ENCODE measurements around the gene PLVAP. TPM values are rescaled to one million over a fixed set of nuclear protein-coding genes. Genes with fewer than 3 reads are reported as not detected.
A peak's percentile ranks its signal among the peaks of the same experiment; 100 is the strongest.

PLVAP gene
- total and polyA plus RNA-seq, 2 experiments from 2014 or later = not detected

GRCh38 chr19:17394891-17395415 is 17.8 kb upstream of the PLVAP start:
- Histone ChIP-seq H3K27me3 (ENCODE audit: insufficient read depth) (peaks cover 1% of the 10 kb centered on the region; the same call in 1 of the 2 replicates), H2AFZ (no peak overlapping the region), H4K20me1 (replicated peaks; ENCODE audit: insufficient read depth) (no peaks in the 10 kb centered on the region; the same call in 1 of the 2 replicates), H3K27ac (ENCODE audit: low read depth) (no peak overlapping the region), H3K4me1 (ENCODE audit: insufficient read depth) (0 out of 2 replicates have a peak, but pooled peaks cover 9% of the 10 kb centered on the region), H3F3A (replicated peaks; ENCODE audit: low read depth) (peaks cover 17% of the 10 kb centered on the region), H3K4me3 (no peak overlapping the region), H3K36me3 (ENCODE audit: insufficient read depth) (no peaks in the 10 kb centered on the region), H3K9me2 (ENCODE audit: insufficient read depth) (no peaks in the 10 kb centered on the region), H3K4me2 (no peak overlapping the region), H3K79me2 (replicated peaks; ENCODE audit: insufficient read depth) (no peaks in the 10 kb centered on the region)
- H3K27me3 Mint-ChIP-seq (ENCODE audit: insufficient read depth, low read depth, poor library complexity) = peaks cover 17% of the 10 kb centered on the region
- H3K36me3 Mint-ChIP-seq (ENCODE audit: low read depth) = no peaks in the 10 kb centered on the region; the same call in 2 of the 3 replicates
- H3K4me1 Mint-ChIP-seq = peaks cover 10% of the 10 kb centered on the region
- TF ChIP-seq EZH2 (IDR thresholded peaks at IDR 0.05; ENCODE audit: low read depth, unreplicated experiment) (no peak), STAT1 (IDR thresholded peaks at IDR 0.05; ENCODE audit: unreplicated experiment) (no peak), NANOG (IDR thresholded peaks at IDR 0.05; ENCODE audit: borderline replicate concordance) (no peak), EZH2phosphoT487 (IDR thresholded peaks at IDR 0.05; ENCODE audit: unreplicated experiment) (no peak), ZNF462 (CRISPR knock-in tag; IDR thresholded peaks at IDR 0.05) (no peak), JUNB (IDR thresholded peaks at IDR 0.05; ENCODE audit: unreplicated experiment) (no peak), ZNF331 (CRISPR knock-in tag; IDR thresholded peaks at IDR 0.05; ENCODE audit: low read depth) (no peak), POLR2AphosphoS5 (IDR thresholded peaks at IDR 0.05; ENCODE audit: low read depth) (no peak; the same call in 1 of the 2 replicates), ZNF114 (CRISPR knock-in tag; IDR thresholded peaks at IDR 0.05) (no peak), CREB1 (CRISPR knock-in tag; IDR thresholded peaks at IDR 0.05; ENCODE audit: low read depth) (no peak)
- TF ChIP-seq, protein P1, sequence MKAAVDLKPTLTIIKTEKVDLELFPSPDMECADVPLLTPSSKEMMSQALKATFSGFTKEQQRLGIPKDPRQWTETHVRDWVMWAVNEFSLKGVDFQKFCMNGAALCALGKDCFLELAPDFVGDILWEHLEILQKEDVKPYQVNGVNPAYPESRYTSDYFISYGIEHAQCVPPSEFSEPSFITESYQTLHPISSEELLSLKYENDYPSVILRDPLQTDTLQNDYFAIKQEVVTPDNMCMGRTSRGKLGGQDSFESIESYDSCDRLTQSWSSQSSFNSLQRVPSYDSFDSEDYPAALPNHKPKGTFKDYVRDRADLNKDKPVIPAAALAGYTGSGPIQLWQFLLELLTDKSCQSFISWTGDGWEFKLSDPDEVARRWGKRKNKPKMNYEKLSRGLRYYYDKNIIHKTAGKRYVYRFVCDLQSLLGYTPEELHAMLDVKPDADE (IDR thresholded peaks at IDR 0.05) = peak; percentile 47; the same call in 1 of the 2 replicates
- TF ChIP-seq, protein P2, sequence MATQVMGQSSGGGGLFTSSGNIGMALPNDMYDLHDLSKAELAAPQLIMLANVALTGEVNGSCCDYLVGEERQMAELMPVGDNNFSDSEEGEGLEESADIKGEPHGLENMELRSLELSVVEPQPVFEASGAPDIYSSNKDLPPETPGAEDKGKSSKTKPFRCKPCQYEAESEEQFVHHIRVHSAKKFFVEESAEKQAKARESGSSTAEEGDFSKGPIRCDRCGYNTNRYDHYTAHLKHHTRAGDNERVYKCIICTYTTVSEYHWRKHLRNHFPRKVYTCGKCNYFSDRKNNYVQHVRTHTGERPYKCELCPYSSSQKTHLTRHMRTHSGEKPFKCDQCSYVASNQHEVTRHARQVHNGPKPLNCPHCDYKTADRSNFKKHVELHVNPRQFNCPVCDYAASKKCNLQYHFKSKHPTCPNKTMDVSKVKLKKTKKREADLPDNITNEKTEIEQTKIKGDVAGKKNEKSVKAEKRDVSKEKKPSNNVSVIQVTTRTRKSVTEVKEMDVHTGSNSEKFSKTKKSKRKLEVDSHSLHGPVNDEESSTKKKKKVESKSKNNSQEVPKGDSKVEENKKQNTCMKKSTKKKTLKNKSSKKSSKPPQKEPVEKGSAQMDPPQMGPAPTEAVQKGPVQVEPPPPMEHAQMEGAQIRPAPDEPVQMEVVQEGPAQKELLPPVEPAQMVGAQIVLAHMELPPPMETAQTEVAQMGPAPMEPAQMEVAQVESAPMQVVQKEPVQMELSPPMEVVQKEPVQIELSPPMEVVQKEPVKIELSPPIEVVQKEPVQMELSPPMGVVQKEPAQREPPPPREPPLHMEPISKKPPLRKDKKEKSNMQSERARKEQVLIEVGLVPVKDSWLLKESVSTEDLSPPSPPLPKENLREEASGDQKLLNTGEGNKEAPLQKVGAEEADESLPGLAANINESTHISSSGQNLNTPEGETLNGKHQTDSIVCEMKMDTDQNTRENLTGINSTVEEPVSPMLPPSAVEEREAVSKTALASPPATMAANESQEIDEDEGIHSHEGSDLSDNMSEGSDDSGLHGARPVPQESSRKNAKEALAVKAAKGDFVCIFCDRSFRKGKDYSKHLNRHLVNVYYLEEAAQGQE (IDR thresholded peaks at IDR 0.05; ENCODE audit: unreplicated experiment) = no peak
- TF ChIP-seq, protein P3, sequence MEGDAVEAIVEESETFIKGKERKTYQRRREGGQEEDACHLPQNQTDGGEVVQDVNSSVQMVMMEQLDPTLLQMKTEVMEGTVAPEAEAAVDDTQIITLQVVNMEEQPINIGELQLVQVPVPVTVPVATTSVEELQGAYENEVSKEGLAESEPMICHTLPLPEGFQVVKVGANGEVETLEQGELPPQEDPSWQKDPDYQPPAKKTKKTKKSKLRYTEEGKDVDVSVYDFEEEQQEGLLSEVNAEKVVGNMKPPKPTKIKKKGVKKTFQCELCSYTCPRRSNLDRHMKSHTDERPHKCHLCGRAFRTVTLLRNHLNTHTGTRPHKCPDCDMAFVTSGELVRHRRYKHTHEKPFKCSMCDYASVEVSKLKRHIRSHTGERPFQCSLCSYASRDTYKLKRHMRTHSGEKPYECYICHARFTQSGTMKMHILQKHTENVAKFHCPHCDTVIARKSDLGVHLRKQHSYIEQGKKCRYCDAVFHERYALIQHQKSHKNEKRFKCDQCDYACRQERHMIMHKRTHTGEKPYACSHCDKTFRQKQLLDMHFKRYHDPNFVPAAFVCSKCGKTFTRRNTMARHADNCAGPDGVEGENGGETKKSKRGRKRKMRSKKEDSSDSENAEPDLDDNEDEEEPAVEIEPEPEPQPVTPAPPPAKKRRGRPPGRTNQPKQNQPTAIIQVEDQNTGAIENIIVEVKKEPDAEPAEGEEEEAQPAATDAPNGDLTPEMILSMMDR (conservative IDR thresholded peaks at IDR 0.05; ENCODE audit: low read depth in 2 of 2) = peak; percentile 85 to 93
- peak; percentile 97 for DNase-seq (ENCODE audit: low spot score)
- peak overlapping the region; percentile 77 for H3K27ac Mint-ChIP-seq
- H3K4me3 Mint-ChIP-seq = peak overlapping the region; percentile 56
- peaks cover 2% of the 10 kb centered on the region; the same call in 1 of the 3 replicates for H3K9me3 Mint-ChIP-seq
- ATAC-seq = peak; percentile 40
